ENCODE data around the gene MUC5AC. TPM values are rescaled to one million over a fixed set of nuclear protein-coding genes. Genes with fewer than 3 reads are reported as not detected.
A peak's percentile ranks its signal among the peaks of the same experiment; 100 is the strongest.

MUC5AC gene
- total RNA-seq, 2 donors from 2014 or later = not detected

DNA sequence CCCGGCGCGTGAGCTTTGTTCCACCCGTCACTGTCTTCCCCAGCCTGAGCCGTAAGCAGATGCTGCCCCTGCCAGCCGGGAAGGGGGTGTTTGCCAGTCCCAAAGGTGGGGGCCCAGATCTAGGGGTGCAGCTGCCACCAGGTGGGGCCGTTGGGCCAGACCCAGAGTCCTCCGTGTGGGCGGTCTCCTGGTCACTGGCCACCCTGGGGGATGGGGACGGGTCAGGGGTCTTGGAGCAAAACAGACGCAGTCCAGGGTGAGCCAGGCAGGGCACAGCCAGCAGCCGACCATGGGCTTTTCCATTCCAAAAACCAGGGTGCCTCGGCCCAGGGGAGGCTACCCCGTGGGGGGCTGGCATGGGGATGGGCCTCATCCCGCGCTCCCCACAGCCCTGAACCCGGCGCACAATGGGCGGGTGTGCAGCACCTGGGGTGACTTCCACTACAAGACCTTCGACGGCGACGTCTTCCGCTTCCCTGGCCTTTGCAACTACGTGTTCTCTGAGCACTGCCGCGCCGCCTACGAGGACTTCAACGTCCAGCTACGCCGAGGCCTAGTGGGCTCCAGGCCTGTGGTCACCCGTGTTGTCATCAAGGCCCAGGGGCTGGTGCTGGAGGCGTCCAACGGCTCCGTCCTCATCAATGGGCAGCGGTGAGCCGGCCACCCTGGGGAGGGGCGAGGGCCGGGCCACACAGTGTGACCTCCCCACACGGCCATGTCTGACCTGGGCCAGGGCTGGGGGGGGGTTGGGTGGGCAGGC lies 68.7 kb downstream of the MUC5AC start:
- H3K27me3 ChIP-seq (ENCODE audit: control insufficient read depth, insufficient read depth, low read length, poor library complexity, severe bottlenecking) = no peaks in the 10 kb centered on the region
- Mint-ChIP-seq H3K27ac (no peak overlapping the region), H3K4me3 (no peak overlapping the region), H3K36me3 (ENCODE audit: low read depth) (no peaks in the 10 kb centered on the region), H3K9me3 (no peaks in the 10 kb centered on the region), H3K4me1 (no peaks in the 10 kb centered on the region), H3K27me3 (ENCODE audit: insufficient read depth) (no peaks in the 10 kb centered on the region)
- H3K9me3 ChIP-seq (ENCODE audit: control insufficient read depth, low read length) = no peaks in the 10 kb centered on the region
- WGBS, 2 experiments (ENCODE audit: insufficient coverage in 1 of 2, insufficient read length in 1 of 2) = 92 to 95% methylated on average over 26 to 41 of the region's 41 CpGs
- H3K27ac ChIP-seq (ENCODE audit: low read depth, low read length) = no peak overlapping the region
- peak; percentile 65 for DNase-seq
- no peak overlapping the region for H3K9ac ChIP-seq (ENCODE audit: extremely low read depth, low read length, poor library complexity, severe bottlenecking)
- H3K36me3 ChIP-seq (ENCODE audit: control insufficient read depth, insufficient read depth, low read length) = no peaks in the 10 kb centered on the region
- H3K4me1 ChIP-seq (ENCODE audit: control insufficient read depth, insufficient read depth, low read length) = no peaks in the 10 kb centered on the region
- TF ChIP-seq, protein P1, sequence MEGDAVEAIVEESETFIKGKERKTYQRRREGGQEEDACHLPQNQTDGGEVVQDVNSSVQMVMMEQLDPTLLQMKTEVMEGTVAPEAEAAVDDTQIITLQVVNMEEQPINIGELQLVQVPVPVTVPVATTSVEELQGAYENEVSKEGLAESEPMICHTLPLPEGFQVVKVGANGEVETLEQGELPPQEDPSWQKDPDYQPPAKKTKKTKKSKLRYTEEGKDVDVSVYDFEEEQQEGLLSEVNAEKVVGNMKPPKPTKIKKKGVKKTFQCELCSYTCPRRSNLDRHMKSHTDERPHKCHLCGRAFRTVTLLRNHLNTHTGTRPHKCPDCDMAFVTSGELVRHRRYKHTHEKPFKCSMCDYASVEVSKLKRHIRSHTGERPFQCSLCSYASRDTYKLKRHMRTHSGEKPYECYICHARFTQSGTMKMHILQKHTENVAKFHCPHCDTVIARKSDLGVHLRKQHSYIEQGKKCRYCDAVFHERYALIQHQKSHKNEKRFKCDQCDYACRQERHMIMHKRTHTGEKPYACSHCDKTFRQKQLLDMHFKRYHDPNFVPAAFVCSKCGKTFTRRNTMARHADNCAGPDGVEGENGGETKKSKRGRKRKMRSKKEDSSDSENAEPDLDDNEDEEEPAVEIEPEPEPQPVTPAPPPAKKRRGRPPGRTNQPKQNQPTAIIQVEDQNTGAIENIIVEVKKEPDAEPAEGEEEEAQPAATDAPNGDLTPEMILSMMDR (conservative IDR thresholded peaks at IDR 0.05) = no peak
- H3K4me3 ChIP-seq (ENCODE audit: low read length) = no peak overlapping the region

DNA sequence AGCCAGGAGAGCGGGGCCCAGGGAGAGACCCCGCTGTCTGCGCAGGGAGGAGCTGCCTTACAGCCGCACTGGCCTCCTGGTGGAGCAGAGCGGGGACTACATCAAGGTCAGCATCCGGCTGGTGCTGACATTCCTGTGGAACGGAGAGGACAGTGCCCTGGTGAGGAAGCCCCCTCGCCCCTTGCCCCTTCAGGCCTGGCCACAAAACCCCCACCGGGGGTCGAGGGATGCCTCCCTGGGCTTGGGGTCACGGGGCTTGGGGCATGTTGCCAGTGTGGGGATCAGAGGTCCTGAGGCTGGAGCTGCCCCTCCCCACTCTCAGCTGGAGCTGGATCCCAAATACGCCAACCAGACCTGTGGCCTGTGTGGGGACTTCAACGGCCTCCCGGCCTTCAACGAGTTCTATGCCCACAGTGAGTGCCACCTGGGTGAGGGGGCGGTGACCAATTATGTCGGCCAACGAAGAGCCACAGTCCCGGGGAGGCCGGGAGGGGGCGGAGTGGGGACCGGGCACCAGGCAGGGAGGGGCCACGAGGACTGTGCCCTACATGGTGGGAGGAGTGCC lies 69.3 kb downstream of the MUC5AC start:
- no peaks in the 10 kb centered on the region for H3K36me3 ChIP-seq (ENCODE audit: control insufficient read depth, insufficient read depth, low read length)
- no peaks in the 10 kb centered on the region for H3K9me3 ChIP-seq (ENCODE audit: control insufficient read depth, low read length)
- H3K4me1 ChIP-seq (ENCODE audit: control insufficient read depth, insufficient read depth, low read length) = no peaks in the 10 kb centered on the region
- no peak overlapping the region for H3K27ac ChIP-seq (ENCODE audit: low read depth, low read length)
- H3K9ac ChIP-seq (ENCODE audit: extremely low read depth, low read length, poor library complexity, severe bottlenecking) = no peak overlapping the region
- no peaks in the 10 kb centered on the region for H3K27me3 ChIP-seq (ENCODE audit: control insufficient read depth, insufficient read depth, low read length, poor library complexity, severe bottlenecking)
- DNase-seq = peak; percentile 75
- no peak overlapping the region for H3K27ac Mint-ChIP-seq
- TF ChIP-seq, protein P1 (conservative IDR thresholded peaks at IDR 0.05) = peak; percentile 71
- H3K27me3 Mint-ChIP-seq (ENCODE audit: insufficient read depth) = no peaks in the 10 kb centered on the region
- WGBS, 2 experiments (ENCODE audit: insufficient coverage in 1 of 2, insufficient read length in 1 of 2) = 85 to 87% methylated on average over 12 to 23 of the region's 23 CpGs
- no peaks in the 10 kb centered on the region for H3K36me3 Mint-ChIP-seq (ENCODE audit: low read depth)
- H3K9me3 Mint-ChIP-seq = no peaks in the 10 kb centered on the region
- no peak overlapping the region for H3K4me3 Mint-ChIP-seq
- no peaks in the 10 kb centered on the region for H3K4me1 Mint-ChIP-seq
- H3K4me3 ChIP-seq (ENCODE audit: low read length) = no peak overlapping the region

DNA sequence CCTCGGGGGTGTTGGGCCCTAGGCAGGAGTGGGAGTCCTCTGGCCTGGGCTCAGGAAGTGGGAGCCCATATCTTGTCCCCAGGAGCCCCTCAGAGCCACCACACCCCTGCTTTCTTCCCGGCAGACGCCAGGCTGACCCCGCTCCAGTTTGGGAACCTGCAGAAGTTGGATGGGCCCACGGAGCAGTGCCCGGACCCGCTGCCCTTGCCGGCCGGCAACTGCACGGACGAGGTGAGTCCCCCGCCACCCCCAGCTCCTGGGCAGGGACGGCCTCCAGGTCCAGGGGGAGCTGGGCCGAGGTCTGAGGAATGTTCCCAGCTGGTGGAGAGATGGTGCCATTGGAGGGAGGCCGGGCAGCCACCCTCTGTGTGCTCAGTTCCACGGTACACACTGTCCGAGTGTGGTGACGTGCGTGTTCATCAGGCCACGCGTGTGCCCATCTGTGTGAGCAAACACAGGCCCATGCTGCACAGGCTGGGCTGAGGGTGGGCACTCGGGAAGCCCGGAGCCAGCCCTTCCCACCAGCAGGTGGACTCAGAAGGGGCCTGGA lies 69.9 kb downstream of the MUC5AC start:
- no peak overlapping the region for H3K9ac ChIP-seq (ENCODE audit: extremely low read depth, low read length, poor library complexity, severe bottlenecking)
- TF ChIP-seq, protein P1 (conservative IDR thresholded peaks at IDR 0.05) = no peak
- H3K4me3 Mint-ChIP-seq = no peak overlapping the region
- DNase-seq = peak; percentile 31
- H3K36me3 ChIP-seq (ENCODE audit: control insufficient read depth, insufficient read depth, low read length) = no peaks in the 10 kb centered on the region
- no peak overlapping the region for H3K27ac ChIP-seq (ENCODE audit: low read depth, low read length)
- no peak overlapping the region for H3K4me3 ChIP-seq (ENCODE audit: low read length)
- no peaks in the 10 kb centered on the region for H3K4me1 Mint-ChIP-seq
- no peaks in the 10 kb centered on the region for H3K9me3 Mint-ChIP-seq
- H3K36me3 Mint-ChIP-seq (ENCODE audit: low read depth) = no peaks in the 10 kb centered on the region
- no peak overlapping the region for H3K27ac Mint-ChIP-seq
- 91 to 93% methylated on average over 13 to 23 of the region's 23 CpGs for WGBS, 2 experiments (ENCODE audit: insufficient coverage in 1 of 2, insufficient read length in 1 of 2)
- no peaks in the 10 kb centered on the region for H3K27me3 Mint-ChIP-seq (ENCODE audit: insufficient read depth)
- no peaks in the 10 kb centered on the region for H3K9me3 ChIP-seq (ENCODE audit: control insufficient read depth, low read length)
- no peaks in the 10 kb centered on the region for H3K4me1 ChIP-seq (ENCODE audit: control insufficient read depth, insufficient read depth, low read length)
- H3K27me3 ChIP-seq (ENCODE audit: control insufficient read depth, insufficient read depth, low read length, poor library complexity, severe bottlenecking) = no peaks in the 10 kb centered on the region
